Panc1 (cell line): ENCODE results near the gene SLC34A1. TPM values are rescaled to one million over a fixed set of nuclear protein-coding genes. Genes with fewer than 3 reads are reported as not detected.
A peak's percentile ranks its signal among the peaks of the same experiment; 100 is the strongest.

Source experiments
- ATAC-seq: fragments of 200-7000 bp; cut with Tn5 transposase; 2 replicates; pipeline ENCODE4 v1.9.1; 2020; ENCODE audit warnings: mild to moderate bottlenecking, moderate library complexity
- BruUV-seq: library from RNA; stranded (reverse); fragments of 400-500 nt; replicated peaks from 2 replicates; lab custom pipeline; 2021; lab: Mats Ljungman, UMichigan
- CTCF ChIA-PET: fragments of 300-600 bp; sonication (Branson Sonifier 250); formaldehyde crosslinking; loops from one replicate; lab custom pipeline; 2022; ENCODE audit warnings: antibody characterized with exemption; lab: Charles Lee
- POLR2A ChIA-PET: fragments of 300-600 bp; sonication (Branson Sonifier 250); formaldehyde crosslinking; loops from one replicate; lab custom pipeline; 2022; ENCODE audit warnings: antibody characterized with exemption; lab: Charles Lee
- DNase-seq: peaks from one replicate; pipeline ENCODE4 v3.0.0-alpha.2; 2010; ENCODE audit warnings: low read depth, low spot score
- H3K27ac ChIP-seq: 2 replicates; pipeline ENCODE4 v1.5.1; 2011; ENCODE audit warnings: mild to moderate bottlenecking, low read length, inconsistent platforms
- H3K27me3 ChIP-seq: fragments of 200-500 bp; sonication (Bioruptor generic); 2 replicates; pipeline ENCODE4 v1.6.0; 2014; ENCODE audit warnings: low read length, inconsistent platforms; ENCODE audit not compliant: control insufficient read depth, insufficient read depth
- H3K36me3 ChIP-seq: fragments of 200-500 bp; sonication (Bioruptor generic); 2 replicates; pipeline ENCODE4 v1.5.1; 2014; ENCODE audit warnings: inconsistent platforms, mild to moderate bottlenecking, low read length, moderate library complexity; ENCODE audit not compliant: control insufficient read depth, insufficient read depth
- H3K4me1 ChIP-seq: 2 replicates; pipeline ENCODE4 v1.5.1; 2011; ENCODE audit warnings: inconsistent platforms, mild to moderate bottlenecking, low read length, moderate library complexity; ENCODE audit not compliant: control insufficient read depth, insufficient read depth
- H3K4me3 ChIP-seq, 2 experiments: 2 replicates each; pipeline ENCODE4 v1.5.1; 2011 to 2012; ENCODE audit warnings: low read depth in 2 of 2, low read length in 2 of 2, mild to moderate bottlenecking in 2 of 2, inconsistent platforms in 1 of 2, moderate library complexity in 1 of 2
- H3K9me3 ChIP-seq: fragments of 200-500 bp; sonication (Bioruptor generic); 2 replicates; pipeline ENCODE4 v1.5.1; 2014; ENCODE audit warnings: low read depth, mild to moderate bottlenecking, inconsistent platforms, low read length, moderate library complexity; ENCODE audit not compliant: control insufficient read depth, insufficient read depth
- CTCF ChIP-seq: fragments of 450-650 bp; IDR thresholded peaks from 2 replicates; pipeline ENCODE4 v1.5.1; 2017; ENCODE audit warnings: mild to moderate bottlenecking
- POLR2AphosphoS5 ChIP-seq: IDR thresholded peaks from 2 replicates; pipeline ENCODE4 v1.6.1; 2012; ENCODE audit warnings: mild to moderate bottlenecking, low read depth, low read length, moderate library complexity
- REST ChIP-seq, 2 experiments: IDR thresholded peaks; 2 replicates each; pipeline ENCODE4 v1.6.1; 2011 to 2012; ENCODE audit warnings: low read depth in 2 of 2, control low read depth in 1 of 2, low read length in 1 of 2, mild to moderate bottlenecking in 1 of 2, moderate library complexity in 1 of 2; ENCODE audit not compliant: insufficient read depth in 1 of 2
- SIN3A ChIP-seq: IDR thresholded peaks from 2 replicates; pipeline ENCODE4 v1.6.1; 2012; ENCODE audit warnings: low read depth, mild to moderate bottlenecking, low read length, moderate library complexity, borderline replicate concordance; ENCODE audit not compliant: insufficient read depth
- TCF7L2 ChIP-seq: IDR thresholded peaks from 2 replicates; pipeline ENCODE4 v1.6.1; 2011; ENCODE audit warnings: mild to moderate bottlenecking, low read depth, low read length, inconsistent platforms
- in situ Hi-C: cut with HindIII; loops from 2 replicates; pipeline ENCODE4 v1.10.0; 2016; ENCODE audit warnings: low sequenced_read_pairs, low pct_unique_long_range_greater_than_20kb
- intact Hi-C: fragments of 100-400 bp; cut with micrococcal nuclease; formaldehyde crosslinking; loops from one replicate; pipeline ENCODE4 v1.10.0; 2022; ENCODE audit not compliant: unreplicated experiment
- total RNA-seq: library from RNA; stranded (reverse); gene quantifications from one replicate; pipeline ENCODE4 v1.2.1, GENCODE V29; 2021; ENCODE audit not compliant: unreplicated experiment

The SLC34A1 gene
- total RNA-seq, 1 experiment from 2014 or later = not detected

GRCh38 chr5:177366528-177367322, 17.5 kb upstream of the SLC34A1 start:
- POLR2A ChIA-PET = interaction anchor here (0.6 to 0.8 kb wide), 2 partner anchors 15 to 150 kb away, joined by 4 to 5 read pairs; partner anchors contain the start of genes DDX41 and LMAN2
- Histone ChIP-seq H3K4me1 (peaks cover 20% of the 10 kb centered on the region), H3K9me3 (no peaks in the 10 kb centered on the region), H3K27me3 (no peaks in the 10 kb centered on the region), H3K4me3 (peak overlapping the region; percentile 41 to 45), H3K27ac (peak overlapping the region; percentile 78), H3K36me3 (no peaks in the 10 kb centered on the region; the same call in 1 of the 2 replicates)
- in situ Hi-C loops (no loop called here), intact Hi-C loops (no loop called here)
- CTCF ChIA-PET = interaction anchor here (0.6 to 1.5 kb wide), 4 partner anchors 16 to 296 kb away, joined by 5 to 12 read pairs (median 6); no protein-coding TSS in a partner anchor
- TF ChIP-seq TCF7L2 (no peak), REST (IDR thresholded peaks at IDR 0.05; ENCODE audit: insufficient read depth in 1 of 2, low read depth in 2 of 2, low read length in 1 of 2) (no peak), POLR2AphosphoS5 (0 out of 2 replicates have a peak, but pooled peaks have one; percentile 45), CTCF (no peak), SIN3A (no peak)
- DNase-seq (no peak), ATAC-seq (peak; percentile 87)
- no TSS peak for BruUV-seq

- ATAC-seq (peak; percentile 2; the same call in 1 of the 2 replicates), DNase-seq (no peak)
- TF ChIP-seq POLR2AphosphoS5 (0 out of 2 replicates have a peak, but pooled peaks have one; percentile 6), REST (IDR thresholded peaks at IDR 0.05; ENCODE audit: insufficient read depth in 1 of 2, low read depth in 2 of 2, low read length in 1 of 2) (no peak)
- Histone ChIP-seq H3K36me3 (no peaks in the 10 kb centered on the region; the same call in 1 of the 2 replicates), H3K4me1 (peaks cover 20% of the 10 kb centered on the region), H3K9me3 (no peaks in the 10 kb centered on the region), H3K27me3 (no peaks in the 10 kb centered on the region), H3K27ac (peak overlapping the region; percentile 35; the same call in 1 of the 2 replicates), H3K4me3 (peak overlapping the region; percentile 41 to 45)
- ChIA-PET CTCF (interaction anchor here (0.6 to 1.5 kb wide), 3 partner anchors 15 to 64 kb away, joined by 5 to 12 read pairs (median 6); no protein-coding TSS in a partner anchor), POLR2A (interaction anchor here (0.6 to 0.8 kb wide), 2 partner anchors 15 to 149 kb away, joined by 4 to 5 read pairs; partner anchors contain the start of genes DDX41 and LMAN2)
- intact Hi-C loops (no loop called here), in situ Hi-C loops (no loop called here)
- no TSS peak for BruUV-seq
These were observed 16.8 kb upstream of the SLC34A1 start for GRCh38 chr5:177367323-177367848.
